GM19328 (cell line): ENCODE results near the gene HOXC10.

Experiments
- ATAC-seq: cut with Tn5 transposase; IDR thresholded peaks from one replicate; pipeline ENCODE4 v1.9.1; 2021; ENCODE audit warnings: mild to moderate bottlenecking, moderate library complexity; ENCODE audit not compliant: unreplicated experiment

The HOXC10 gene

GRCh38 chr12:53950789-53951576 lies 34.0 kb upstream of the HOXC10 start:
- ATAC-seq, result no peak

GRCh38 chr12:53951577-53952334 lies 33.2 kb upstream of the HOXC10 start:
- ATAC-seq, result no peak

- no peak for ATAC-seq
These were observed 32.6 kb upstream of the HOXC10 start for GRCh38 chr12:53952335-53952694.

- ATAC-seq, result no peak
These were observed 31.8 kb upstream of the HOXC10 start for GRCh38 chr12:53952871-53953734.

- ATAC-seq, result no peak
These were observed 30.9 kb upstream of the HOXC10 start for GRCh38 chr12:53953831-53954693.

- no peak for ATAC-seq
These were observed 30.3 kb upstream of the HOXC10 start, which contains the start of gene HOXC12 for GRCh38 chr12:53954694-53955035. HOXC12 (plus strand) TSS chr12:53954903; CDS start chr12:53954930, 27 bp downstream.

GRCh38 chr12:53955036-53955775 lies 29.7 kb upstream of the HOXC10 start:
- ATAC-seq, result no peak

- no peak for ATAC-seq
These were observed 29.1 kb upstream of the HOXC10 start for GRCh38 chr12:53955776-53956250.

- no peak for ATAC-seq
These were observed 28.6 kb upstream of the HOXC10 start for GRCh38 chr12:53956251-53956887.

- no peak for ATAC-seq
These were observed 27.9 kb upstream of the HOXC10 start for GRCh38 chr12:53956914-53957536.

GRCh38 chr12:53958128-53958527 lies 26.8 kb upstream of the HOXC10 start:
- ATAC-seq, result no peak

GRCh38 chr12:53959314-53959713 lies 25.6 kb upstream of the HOXC10 start:
- no peak for ATAC-seq

GRCh38 chr12:53960187-53961024 lies 24.5 kb upstream of the HOXC10 start:
- ATAC-seq, result no peak

- no peak for ATAC-seq
These were observed 23.8 kb upstream of the HOXC10 start for GRCh38 chr12:53961025-53961761.

- no peak for ATAC-seq
These were observed 21.9 kb upstream of the HOXC10 start for GRCh38 chr12:53963005-53963404.

- ATAC-seq, result no peak
These were observed 21.3 kb upstream of the HOXC10 start for GRCh38 chr12:53963434-53964314.
